ENCODE measurements around the gene DRG2. TPM values are rescaled to one million over a fixed set of nuclear protein-coding genes. Genes with fewer than 3 reads are reported as not detected.

DRG2 gene
- total and polyA plus RNA-seq, 2 of the 13 experiments (the other 11 are each of a cell fraction or from before 2014, with no cell fraction given), result 20.1 to 26.6 TPM

GRCh38 chr17:18140648-18141047, 52.9 kb downstream of the DRG2 start (continued):
- 0 out of 2 replicates have a peak, but pooled peaks have one; percentile 7 for TF ChIP-seq NFKB2 (CRISPR knock-in tag; IDR thresholded peaks at IDR 0.05; ENCODE audit: borderline replicate concordance)
- TF ChIP-seq SMAD3 (CRISPR knock-in tag; IDR thresholded peaks at IDR 0.05), result no peak

GRCh38 chr17:18141210-18141803, 53.6 kb downstream of the DRG2 start:
- peaks cover 45% of the 10 kb centered on the region for H3K4me1 ChIP-seq (ENCODE audit: insufficient read depth, low read length)
- ChIA-PET POLR2A (interaction anchor here (1.0 kb wide), 1 partner anchor 42 kb away, joined by 3 read pairs; the partner anchor contains the start of gene ALKBH5), CTCF (ENCODE audit: low intra/inter-chr PET ratio, low total read pairs) (no interaction called here)
- H3K27ac ChIP-seq (ENCODE audit: extremely low read length, insufficient read depth, low read length), result no peak overlapping the region
- intact Hi-C loops (cut with micrococcal nuclease; ENCODE audit: unreplicated experiment) (no loop called here), in situ Hi-C loops (cut with HindIII; ENCODE audit: extremely low pct_ligation_motif_present, low pct_unique_long_range_greater_than_20kb) (no loop called here)
- ATAC-seq, result no peak
- no peaks in the 10 kb centered on the region for H3K9me3 ChIP-seq (ENCODE audit: low read length)
- no peak overlapping the region for H3K9ac ChIP-seq (ENCODE audit: insufficient read depth, low read depth, low read length)
- H3K27me3 ChIP-seq (ENCODE audit: control insufficient read depth in 1 of 2, insufficient read depth in 2 of 2, low read length in 2 of 2), result no peaks in the 10 kb centered on the region; a peak in 1 of 5 replicates
- peak; percentile 50 for FAIRE-seq
- H2AFZ ChIP-seq (ENCODE audit: low read length), result no peak overlapping the region
- no peaks in the 10 kb centered on the region; the same call in 1 of the 2 replicates for H4K20me1 ChIP-seq (ENCODE audit: insufficient read depth, low read length)
- peak overlapping the region; percentile 24; the same call in 1 of the 2 replicates for H3K4me2 ChIP-seq (ENCODE audit: low read depth, low read length)
- no peak overlapping the region for H3K4me3 ChIP-seq (replicated peaks in 1 of 3; ENCODE audit: insufficient read depth in 1 of 3, low read depth in 2 of 3, low read length in 3 of 3)
- H3K79me2 ChIP-seq (ENCODE audit: insufficient read depth, low read length), result no peaks in the 10 kb centered on the region
- no peak for TF ChIP-seq RARA (CRISPR knock-in tag; IDR thresholded peaks at IDR 0.05)
- no peak for TF ChIP-seq ZSCAN9 (CRISPR knock-in tag; IDR thresholded peaks at IDR 0.05; ENCODE audit: borderline replicate concordance)
- TF ChIP-seq SMC3 (IDR thresholded peaks at IDR 0.05; ENCODE audit: low read length), result peak; percentile 36; the same call in 1 of the 2 replicates
- peak; percentile 43 for TF ChIP-seq STAG1 (CRISPR knock-in tag; IDR thresholded peaks at IDR 0.05)
- peak; percentile 14; the same call in 1 of the 2 replicates for TF ChIP-seq RAD21 (CRISPR knock-in tag; IDR thresholded peaks at IDR 0.05)
- TF ChIP-seq ARID3A (IDR thresholded peaks at IDR 0.05; ENCODE audit: low read depth, low read length), result 0 out of 2 replicates have a peak, but pooled peaks have one; percentile 27
- TF ChIP-seq CTCF (CRISPR knock-in tag; IDR thresholded peaks at IDR 0.05), result peak; percentile 68
- no peaks in the 10 kb centered on the region for H3K36me3 ChIP-seq (replicated peaks in 1 of 2; ENCODE audit: control insufficient read depth in 1 of 2, insufficient read depth in 2 of 2, low read length in 2 of 2)
- BruUV-seq (replicated peaks), result no TSS peak
- peak; percentile 30 for DNase-seq (ENCODE audit: low spot score)
- 9% methylated on average over 7 of the region's 9 CpGs for WGBS (ENCODE audit: low lambda C conversion rate)

Data from HepG2 (cell line).